Prostate gland (tissue), 2 donors: ENCODE results near the gene ME3. TPM values are rescaled to one million over a fixed set of nuclear protein-coding genes. Genes with fewer than 3 reads are reported as not detected.

Experiments
- DNase-seq: peaks from one replicate; pipeline ENCODE4 v3.0.0-alpha.2; 2019; ENCODE audit warnings: low spot score
- H3K27ac ChIP-seq, 2 donors: fragments of 200-600 bp; sonication (generic); 2 replicates each; pipeline ENCODE4 v1.5.1; 2017 to 2019
- H3K27me3 ChIP-seq: fragments of 200-600 bp; sonication (generic); replicated peaks from 2 replicates; pipeline ENCODE4 v1.5.1; 2019; ENCODE audit not compliant: insufficient read depth
- H3K36me3 ChIP-seq, 2 donors: fragments of 200-600 bp; sonication (generic); 1 replicate in 1 of 2; 2 replicates in 1 of 2; pipeline versions ENCODE4 v1.5.1 to v1.8.1; 2017 to 2019
- H3K4me1 ChIP-seq: fragments of 200-600 bp; sonication (generic); replicated peaks from 2 replicates; pipeline ENCODE4 v1.5.1; 2019
- H3K4me3 ChIP-seq, 2 donors: fragments of 200-600 bp; sonication (generic); 2 replicates each; pipeline ENCODE4 v1.5.1; 2017 to 2019
- H3K9me3 ChIP-seq: fragments of 200-600 bp; sonication (generic); 2 replicates; pipeline ENCODE4 v1.5.1; 2017
- POLR2A ChIP-seq: fragments of 450-650 bp; IDR thresholded peaks from one replicate; pipeline ENCODE4 v1.6.1; 2016; ENCODE audit warnings: antibody characterized with exemption, mild to moderate bottlenecking
- POLR2AphosphoS5 ChIP-seq: sonication (generic); formaldehyde crosslinking; IDR thresholded peaks from one replicate; pipeline ENCODE4 v1.6.1; 2017; ENCODE audit warnings: antibody characterized with exemption
- WGBS: methylation state at CpG from one replicate; pipeline ENCODE4 v1.1.5; 2018; 5-methylcytosine and 5-hydroxymethylcytosine counted together
- intact Hi-C: fragments of 100-400 bp; cut with DNase I; formaldehyde crosslinking; loops from one replicate; pipeline ENCODE4 v1.14.2; 2022
- total RNA-seq, 2 donors: library from RNA; depleted of rRNA; stranded (reverse); fragments of >200 nt; gene quantifications; one replicate each; pipeline ENCODE4 v1.1.0, GENCODE V29; 2016
- TF ChIP-seq, protein P1 (sequence below), 4 experiments: fragments of 200-600 bp in 2 of 4; fragments of 450-650 bp in 2 of 4; sonication (generic) in 2 of 4; IDR thresholded peaks; 1 replicate in 3 of 4; 2 replicates in 1 of 4; pipeline ENCODE4 v1.5.1; 2016 to 2019; ENCODE audit warnings: antibody characterized with exemption in 4 of 4, mild to moderate bottlenecking in 2 of 4, moderate library complexity in 2 of 4

The ME3 gene
- total RNA-seq, 2 donors from 2014 or later, result 31.4 to 107 TPM

DNA sequence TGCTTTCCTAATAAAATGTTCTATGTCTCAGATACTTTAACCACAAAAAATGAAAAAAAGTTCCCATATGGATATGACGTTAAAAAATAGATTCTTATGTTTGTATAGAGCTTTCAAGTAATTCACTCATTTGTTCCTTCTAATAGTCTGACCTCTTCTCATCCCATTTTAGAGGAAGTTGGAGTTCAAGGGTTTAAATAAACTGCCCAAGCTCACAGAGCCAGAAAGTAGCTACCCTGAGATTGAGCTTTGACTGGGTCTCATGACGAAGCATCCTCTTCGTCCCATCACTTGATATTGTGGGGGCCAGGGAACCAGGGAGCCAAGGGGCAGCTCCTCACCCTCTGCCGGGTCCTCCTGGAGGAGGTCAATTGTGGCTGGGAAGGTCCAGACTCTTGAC is 181.4 kb downstream of the ME3 start:
- no peaks in the 10 kb centered on the region for H3K4me1 ChIP-seq
- no peaks in the 10 kb centered on the region for H3K36me3 ChIP-seq
- intact Hi-C loops, result no loop called here
- WGBS, result 86% methylated on average over 4 of the region's 4 CpGs
- no peaks in the 10 kb centered on the region for H3K27me3 ChIP-seq
- no peaks in the 10 kb centered on the region for H3K9me3 ChIP-seq
- H3K27ac ChIP-seq, result no peak overlapping the region
- TF ChIP-seq POLR2AphosphoS5 (no peak), POLR2A (no peak)
- TF ChIP-seq, protein P1, sequence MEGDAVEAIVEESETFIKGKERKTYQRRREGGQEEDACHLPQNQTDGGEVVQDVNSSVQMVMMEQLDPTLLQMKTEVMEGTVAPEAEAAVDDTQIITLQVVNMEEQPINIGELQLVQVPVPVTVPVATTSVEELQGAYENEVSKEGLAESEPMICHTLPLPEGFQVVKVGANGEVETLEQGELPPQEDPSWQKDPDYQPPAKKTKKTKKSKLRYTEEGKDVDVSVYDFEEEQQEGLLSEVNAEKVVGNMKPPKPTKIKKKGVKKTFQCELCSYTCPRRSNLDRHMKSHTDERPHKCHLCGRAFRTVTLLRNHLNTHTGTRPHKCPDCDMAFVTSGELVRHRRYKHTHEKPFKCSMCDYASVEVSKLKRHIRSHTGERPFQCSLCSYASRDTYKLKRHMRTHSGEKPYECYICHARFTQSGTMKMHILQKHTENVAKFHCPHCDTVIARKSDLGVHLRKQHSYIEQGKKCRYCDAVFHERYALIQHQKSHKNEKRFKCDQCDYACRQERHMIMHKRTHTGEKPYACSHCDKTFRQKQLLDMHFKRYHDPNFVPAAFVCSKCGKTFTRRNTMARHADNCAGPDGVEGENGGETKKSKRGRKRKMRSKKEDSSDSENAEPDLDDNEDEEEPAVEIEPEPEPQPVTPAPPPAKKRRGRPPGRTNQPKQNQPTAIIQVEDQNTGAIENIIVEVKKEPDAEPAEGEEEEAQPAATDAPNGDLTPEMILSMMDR (IDR thresholded peaks at IDR 0.05), result no peak
- no peak overlapping the region for H3K4me3 ChIP-seq
- no peak for DNase-seq

DNA sequence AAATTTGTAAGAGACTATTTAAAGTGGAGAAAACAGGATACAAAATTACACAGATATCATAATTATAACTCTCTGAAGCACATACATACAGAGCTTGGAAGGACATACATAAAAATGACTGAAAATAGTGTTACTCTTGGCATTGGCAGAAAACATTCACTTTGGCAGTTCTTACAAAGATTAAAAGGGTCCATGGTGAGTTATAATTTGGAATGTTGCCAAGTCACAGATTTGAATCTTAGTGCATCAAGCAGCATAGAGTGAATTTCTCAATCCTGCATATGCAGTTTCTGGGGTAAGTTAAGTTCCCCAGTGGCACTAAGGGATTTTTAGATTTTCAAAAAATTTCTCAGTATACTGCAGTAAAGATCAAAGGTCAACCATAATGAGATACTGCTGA is 181.8 kb downstream of the ME3 start:
- H3K4me3 ChIP-seq, result no peak overlapping the region
- no peaks in the 10 kb centered on the region for H3K4me1 ChIP-seq
- no peak for DNase-seq
- H3K9me3 ChIP-seq, result no peaks in the 10 kb centered on the region
- H3K27ac ChIP-seq, result no peak overlapping the region
- intact Hi-C loops, result no loop called here
- H3K36me3 ChIP-seq, result no peaks in the 10 kb centered on the region
- TF ChIP-seq POLR2A (no peak), POLR2AphosphoS5 (no peak)
- TF ChIP-seq, protein P1 (IDR thresholded peaks at IDR 0.05), result no peak
- no peaks in the 10 kb centered on the region for H3K27me3 ChIP-seq

DNA sequence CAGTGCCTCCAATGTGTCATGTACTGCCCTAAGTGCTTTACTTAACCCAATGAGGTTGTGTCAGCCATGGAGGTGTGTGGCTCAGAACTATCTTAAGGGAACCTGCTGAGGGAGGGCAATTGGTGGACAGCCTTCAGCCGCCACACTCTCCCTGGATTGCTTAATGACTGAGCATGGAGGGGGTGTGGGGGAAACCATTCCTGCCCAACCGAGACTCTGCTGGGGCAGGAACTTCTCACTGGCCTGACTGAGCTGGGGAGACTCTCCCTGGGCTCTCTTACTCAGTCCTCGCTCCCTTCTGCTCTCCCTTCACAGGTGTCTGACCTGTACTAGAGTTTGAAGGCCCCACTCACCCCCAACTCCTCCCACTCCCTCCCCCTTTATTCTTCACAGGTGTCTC is 183.0 kb downstream of the ME3 start:
- WGBS, result 94% methylated on average over 3 of the region's 3 CpGs
- H3K4me3 ChIP-seq, result no peak overlapping the region
- H3K4me1 ChIP-seq, result no peaks in the 10 kb centered on the region
- TF ChIP-seq POLR2AphosphoS5, result no peak
- TF ChIP-seq, protein P1 (IDR thresholded peaks at IDR 0.05), result no peak
- TF ChIP-seq POLR2A, result no peak
- intact Hi-C loops, result no loop called here
- H3K36me3 ChIP-seq, result no peaks in the 10 kb centered on the region
- H3K27ac ChIP-seq, result no peak overlapping the region
- H3K27me3 ChIP-seq, result no peaks in the 10 kb centered on the region
- no peaks in the 10 kb centered on the region for H3K9me3 ChIP-seq
- no peak for DNase-seq

DNA sequence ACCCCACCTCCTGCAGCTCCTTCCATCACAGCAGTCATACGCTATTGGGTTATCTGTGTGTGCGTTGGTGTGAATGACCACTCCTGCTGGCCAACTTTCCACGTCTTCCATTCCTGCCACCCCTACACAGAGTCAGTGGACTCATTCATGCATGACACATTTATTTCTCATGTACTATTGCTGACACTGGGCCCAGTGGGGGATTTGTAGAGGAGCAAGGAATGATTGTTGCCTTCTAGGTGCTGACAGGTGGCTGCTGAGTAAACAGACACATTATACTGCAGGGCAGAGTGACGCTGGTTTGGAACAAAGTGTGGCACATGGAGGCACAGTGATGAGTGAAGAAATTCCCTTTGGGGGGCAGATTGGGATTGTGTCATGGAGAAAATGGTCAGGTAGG is 183.9 kb downstream of the ME3 start:
- H3K27me3 ChIP-seq, result no peaks in the 10 kb centered on the region
- WGBS, result 88% methylated on average over 4 of the region's 4 CpGs
- H3K4me1 ChIP-seq, result no peaks in the 10 kb centered on the region
- TF ChIP-seq, protein P1 (IDR thresholded peaks at IDR 0.05), result no peak
- TF ChIP-seq POLR2A (no peak), POLR2AphosphoS5 (no peak)
- intact Hi-C loops, result no loop called here
- H3K9me3 ChIP-seq, result no peaks in the 10 kb centered on the region
- no peak overlapping the region for H3K4me3 ChIP-seq
- no peaks in the 10 kb centered on the region for H3K36me3 ChIP-seq
- DNase-seq, result no peak
- no peak overlapping the region for H3K27ac ChIP-seq

DNA sequence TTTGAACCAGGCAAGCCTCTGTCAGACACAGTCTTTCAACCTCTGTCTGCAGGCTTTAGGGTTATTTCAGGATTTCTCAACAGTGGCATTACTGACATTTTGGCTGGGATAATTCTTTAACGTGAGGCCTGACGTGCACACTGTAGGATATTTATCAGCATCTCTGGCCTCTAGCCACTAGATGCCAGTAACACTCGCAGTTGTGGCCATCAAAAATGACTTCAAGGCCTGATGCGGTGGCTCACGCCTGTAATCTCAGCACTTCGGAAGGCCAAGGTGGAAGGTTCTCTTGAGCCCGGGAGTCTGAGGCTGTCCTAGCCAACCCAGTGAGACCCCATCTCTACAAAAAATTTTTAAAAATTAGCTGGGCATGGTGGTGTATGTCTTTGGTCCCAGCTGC is 184.7 kb downstream of the ME3 start:
- intact Hi-C loops, result no loop called here
- TF ChIP-seq, protein P1 (IDR thresholded peaks at IDR 0.05), result no peak
- TF ChIP-seq POLR2A (no peak), POLR2AphosphoS5 (no peak)

More for the DNA sequence above, 184.7 kb downstream of the ME3 start:
- Histone ChIP-seq H3K27ac (no peak overlapping the region), H3K9me3 (no peaks in the 10 kb centered on the region), H3K27me3 (no peaks in the 10 kb centered on the region), H3K36me3 (no peaks in the 10 kb centered on the region), H3K4me3 (no peak overlapping the region), H3K4me1 (no peaks in the 10 kb centered on the region)
- no peak for DNase-seq
- 98% methylated on average over 7 of the region's 7 CpGs for WGBS
